Inferior parietal cortex (tissue), 1 donor: ENCODE results near the gene SFT2D3.

ENCODE experiments used
- DNase-seq: peaks from one replicate; pipeline ENCODE4 v3.0.0-alpha.2; 2016; ENCODE audit errors: extremely low spot score

The SFT2D3 gene

GRCh38 chr2:127681976-127682857 lies 19.1 kb upstream of the SFT2D3 start:
- no peak for DNase-seq

- no peak for DNase-seq
Observed at GRCh38 chr2:127683056-127683455, 18.2 kb upstream of the SFT2D3 start.

DNA sequence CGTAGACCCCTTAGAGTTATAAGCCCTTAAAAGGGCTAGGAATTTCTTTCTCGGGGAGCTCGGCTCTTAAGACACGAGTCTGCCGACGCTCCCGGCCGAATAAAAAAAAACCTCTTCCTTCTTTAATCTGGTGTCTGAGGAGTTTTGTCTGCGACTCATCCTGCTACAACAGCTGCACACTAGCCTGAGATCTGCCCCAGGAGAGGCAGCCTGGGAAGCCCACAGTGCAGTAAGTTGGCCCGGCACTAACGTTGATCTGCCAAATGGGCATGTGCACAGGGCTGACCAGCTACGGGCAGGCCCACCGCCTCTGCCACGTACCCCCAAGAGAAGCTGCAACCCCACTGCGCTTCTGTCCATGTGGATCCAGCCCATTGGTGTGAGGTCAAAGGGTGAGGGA lies 17.5 kb upstream of the SFT2D3 start:
- DNase-seq: no peak

DNA sequence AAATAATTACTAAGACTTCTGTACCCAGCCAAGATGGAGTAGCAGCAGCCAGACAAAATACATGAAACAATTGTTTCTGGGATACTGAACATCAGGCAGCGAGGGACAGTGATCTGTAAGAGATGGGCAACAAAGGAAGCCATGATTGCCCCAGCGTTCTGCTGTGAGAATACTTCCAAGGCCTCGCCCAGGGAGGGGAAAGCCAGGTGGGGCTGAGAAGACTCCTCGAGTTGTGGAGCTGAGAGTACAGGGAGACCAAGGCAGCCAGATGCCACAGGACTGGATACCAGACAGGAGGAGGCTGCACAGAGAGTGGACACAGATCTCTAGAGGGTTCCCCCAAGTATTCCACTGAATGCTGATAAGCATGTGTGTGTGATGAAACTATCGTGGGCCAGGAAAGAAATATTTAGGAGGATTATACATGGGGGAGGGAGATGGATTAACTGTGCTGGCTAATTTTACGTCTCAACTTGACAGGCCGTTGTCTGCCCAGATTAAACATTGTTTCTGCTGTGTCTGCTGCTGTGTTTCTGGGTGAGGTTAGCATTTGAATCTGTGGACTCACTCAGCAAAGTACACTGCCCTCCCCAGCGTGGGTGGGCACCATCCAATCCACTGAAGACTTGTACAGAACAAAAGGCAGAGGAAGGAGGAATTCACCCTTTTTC lies 15.8 kb upstream of the SFT2D3 start:
- DNase-seq: no peak

DNA sequence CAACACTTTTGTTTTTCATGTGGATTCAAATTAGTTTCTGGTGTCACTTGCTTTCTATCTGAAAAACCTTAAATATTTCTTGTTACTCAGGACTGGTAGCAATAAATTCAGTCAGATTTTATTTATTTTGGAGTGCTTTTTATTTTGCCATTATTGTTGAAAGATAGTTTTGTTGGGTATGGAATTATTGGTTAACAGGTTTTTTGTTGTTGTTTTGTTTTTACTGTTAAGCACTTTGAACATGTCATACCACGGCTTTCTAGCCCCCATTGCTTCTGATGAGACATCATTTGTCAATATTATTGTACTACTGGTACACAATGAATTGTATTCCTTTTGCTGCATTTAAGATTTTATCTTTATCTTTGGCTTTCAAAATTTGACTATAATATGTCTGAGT lies 12.9 kb upstream of the SFT2D3 start:
- no peak for DNase-seq

DNA sequence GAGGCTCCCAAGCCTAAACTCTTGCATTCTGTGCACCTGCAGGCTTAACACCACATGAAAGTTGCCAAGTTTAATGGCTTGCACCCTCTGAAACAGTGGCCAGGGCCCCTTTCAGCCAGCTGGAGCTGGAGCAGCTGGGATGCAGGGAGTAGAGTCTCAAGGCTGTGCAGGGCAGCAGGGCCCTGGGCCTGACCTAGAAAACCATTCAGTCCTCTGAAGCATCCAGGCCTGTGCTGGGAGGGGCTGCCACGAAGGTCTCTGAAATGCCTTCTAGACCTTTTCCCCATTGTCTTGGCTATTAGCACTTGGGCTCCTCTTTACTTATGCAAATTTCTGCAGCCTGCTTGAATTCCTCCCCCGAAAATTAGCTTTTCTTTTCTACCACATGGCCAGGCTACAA lies 10.6 kb upstream of the SFT2D3 start:
- DNase-seq: no peak

DNA sequence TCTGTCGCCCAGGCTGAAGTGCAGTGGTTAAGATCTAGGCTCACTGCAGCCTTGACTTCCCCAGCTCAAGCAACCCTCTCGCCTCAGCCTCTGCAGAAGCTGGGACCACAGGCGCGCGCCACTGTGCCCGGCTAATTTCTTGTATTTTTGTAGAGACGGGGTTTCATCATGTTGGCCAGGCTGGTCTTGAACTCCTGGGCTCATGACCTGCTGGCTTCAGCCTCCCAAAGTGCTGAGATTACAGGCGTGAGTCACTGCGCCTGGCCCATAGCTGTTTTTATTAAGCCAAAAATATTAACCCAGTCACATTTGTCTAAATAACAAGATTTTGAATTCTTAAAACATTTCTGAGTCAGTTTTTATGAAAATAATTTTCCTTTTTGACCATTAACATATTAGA lies 6.3 kb upstream of the SFT2D3 start:
- DNase-seq: no peak

DNA sequence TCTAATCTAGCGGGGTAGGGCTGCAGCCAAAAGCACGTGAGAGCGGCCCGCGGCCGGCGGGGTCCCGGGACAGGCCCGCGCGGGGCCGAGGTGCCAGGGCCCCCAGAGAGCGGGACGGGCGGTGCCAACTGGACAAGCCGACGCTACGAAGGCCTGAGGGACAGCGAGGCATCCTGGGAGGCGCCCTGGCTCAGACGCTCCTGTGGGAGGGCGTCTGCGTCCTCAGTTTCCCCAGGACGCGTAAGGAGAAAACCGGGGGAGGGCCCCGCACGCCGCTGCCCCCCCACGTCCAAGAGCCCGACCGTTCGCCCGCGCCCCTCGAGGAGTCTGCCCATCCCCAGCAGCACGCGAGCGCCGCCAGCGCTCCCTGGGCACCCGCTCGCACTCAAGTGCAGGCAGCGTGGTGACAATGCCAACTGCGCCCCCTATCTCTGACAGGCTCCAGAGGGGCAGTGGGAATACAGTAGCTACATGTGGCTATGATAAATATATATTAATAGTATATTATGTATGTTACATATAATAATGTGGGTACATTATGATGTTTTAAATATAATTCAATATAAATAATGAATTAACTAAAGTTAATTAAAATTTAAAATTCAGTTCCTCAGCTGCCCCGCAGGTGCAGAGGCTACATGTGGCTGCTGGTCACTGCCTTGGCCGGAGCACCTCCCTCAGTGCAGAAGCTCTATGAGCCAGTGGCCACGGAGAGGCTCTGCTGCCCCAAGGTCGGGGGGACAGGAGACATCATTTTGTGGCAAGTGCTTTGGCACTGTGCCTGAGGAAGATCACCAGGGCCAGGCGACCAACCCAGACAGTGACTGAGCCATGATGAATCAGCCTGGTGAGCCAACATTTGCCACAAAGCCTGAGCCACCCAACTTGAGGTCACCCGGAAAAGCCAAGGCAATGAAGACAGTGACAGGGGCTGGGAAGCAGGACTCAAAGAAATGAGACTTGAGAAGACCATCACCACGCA lies 5.5 kb upstream of the SFT2D3 start:
- DNase-seq: peak; percentile 47

- DNase-seq: no peak
Observed at GRCh38 chr2:127697482-127698180, 3.7 kb upstream of the SFT2D3 start.

- no peak for DNase-seq
Observed at GRCh38 chr2:127698553-127699355, 2.5 kb upstream of the SFT2D3 start.

DNA sequence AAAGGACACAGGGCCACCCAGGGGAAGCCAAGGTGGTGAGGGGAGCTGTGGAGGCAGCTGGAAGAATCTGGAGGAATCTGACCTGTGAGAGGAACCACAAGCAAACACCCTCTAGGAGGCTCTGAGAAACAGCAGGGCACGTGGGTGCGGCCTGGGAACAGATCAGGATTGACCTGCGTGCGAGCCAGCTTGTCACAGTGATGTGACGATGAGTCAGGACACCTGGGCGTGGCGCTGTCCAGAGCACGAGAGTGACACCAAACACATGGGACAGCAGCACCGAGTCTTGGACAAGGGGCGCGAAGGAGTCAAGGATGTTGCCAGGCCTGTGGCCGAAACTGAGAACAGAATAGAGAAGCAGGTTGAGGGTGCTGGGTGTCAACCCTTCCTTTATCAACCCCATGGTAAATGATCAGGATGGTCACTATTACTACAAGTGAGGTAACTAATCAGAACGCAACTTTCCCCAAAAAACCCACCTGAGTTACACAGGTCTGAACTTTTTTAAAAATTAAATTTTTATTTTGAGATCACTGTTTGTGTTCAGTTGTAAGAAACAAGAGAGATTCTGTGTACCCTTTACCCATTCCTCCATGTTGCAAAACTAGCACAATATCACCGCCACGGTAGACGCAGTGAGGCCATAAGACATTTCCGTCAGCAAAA lies 637 bp upstream of the SFT2D3 start:
- peak; percentile 53 for DNase-seq

DNA sequence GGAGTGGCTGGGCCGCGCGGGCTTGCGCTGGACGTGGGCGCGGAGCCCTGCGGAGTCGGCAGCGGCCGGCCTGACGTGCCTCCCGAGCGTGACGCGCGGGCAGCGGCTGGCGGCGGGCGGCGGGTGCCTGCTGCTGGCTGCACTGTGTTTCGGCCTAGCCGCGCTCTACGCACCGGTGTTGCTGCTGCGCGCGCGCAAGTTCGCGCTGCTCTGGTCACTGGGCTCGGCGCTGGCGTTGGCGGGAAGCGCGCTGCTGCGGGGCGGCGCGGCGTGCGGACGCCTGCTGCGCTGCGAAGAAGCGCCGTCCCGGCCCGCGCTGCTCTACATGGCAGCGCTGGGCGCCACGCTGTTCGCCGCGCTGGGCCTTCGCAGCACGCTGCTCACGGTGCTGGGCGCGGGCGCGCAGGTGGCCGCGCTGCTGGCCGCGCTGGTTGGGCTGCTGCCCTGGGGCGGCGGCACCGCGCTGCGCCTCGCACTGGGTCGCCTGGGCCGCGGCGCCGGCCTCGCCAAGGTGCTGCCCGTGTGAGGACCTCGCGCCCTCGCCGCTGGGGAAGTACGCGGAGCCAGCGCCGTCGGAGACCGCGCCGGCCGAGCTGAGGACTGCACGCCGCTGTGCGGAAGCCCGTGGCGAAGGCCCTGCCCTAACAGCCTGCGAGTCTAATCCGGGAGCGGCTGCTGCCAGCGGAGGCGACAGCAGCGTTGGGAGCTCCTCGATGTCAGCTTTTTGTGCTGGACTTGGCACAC lies 526 bp downstream of the SFT2D3 start:
- peak; percentile 38 for DNase-seq

- DNase-seq: no peak
Observed at GRCh38 chr2:127702395-127703009, 1.2 kb downstream of the SFT2D3 start.

DNA sequence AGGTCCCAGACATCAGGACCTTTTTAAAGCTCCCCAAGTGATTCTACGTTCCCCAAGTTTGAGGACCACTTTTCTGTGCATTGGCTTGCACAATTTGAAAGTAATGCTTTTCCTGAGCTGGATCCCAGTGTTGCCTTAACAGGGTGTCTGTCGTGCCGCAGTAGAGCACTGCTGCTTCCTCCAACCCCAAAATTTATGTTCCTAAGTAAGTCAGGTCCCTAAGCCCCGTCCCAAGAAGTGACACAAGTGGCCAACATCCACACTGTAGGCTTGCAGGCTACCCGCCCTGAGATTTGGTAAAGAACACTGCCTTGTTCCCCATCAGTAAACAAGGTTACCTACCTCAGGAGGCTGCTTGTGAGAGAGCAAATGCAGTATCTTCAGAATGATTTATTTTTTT lies 2.0 kb downstream of the SFT2D3 start:
- no peak for DNase-seq

DNA sequence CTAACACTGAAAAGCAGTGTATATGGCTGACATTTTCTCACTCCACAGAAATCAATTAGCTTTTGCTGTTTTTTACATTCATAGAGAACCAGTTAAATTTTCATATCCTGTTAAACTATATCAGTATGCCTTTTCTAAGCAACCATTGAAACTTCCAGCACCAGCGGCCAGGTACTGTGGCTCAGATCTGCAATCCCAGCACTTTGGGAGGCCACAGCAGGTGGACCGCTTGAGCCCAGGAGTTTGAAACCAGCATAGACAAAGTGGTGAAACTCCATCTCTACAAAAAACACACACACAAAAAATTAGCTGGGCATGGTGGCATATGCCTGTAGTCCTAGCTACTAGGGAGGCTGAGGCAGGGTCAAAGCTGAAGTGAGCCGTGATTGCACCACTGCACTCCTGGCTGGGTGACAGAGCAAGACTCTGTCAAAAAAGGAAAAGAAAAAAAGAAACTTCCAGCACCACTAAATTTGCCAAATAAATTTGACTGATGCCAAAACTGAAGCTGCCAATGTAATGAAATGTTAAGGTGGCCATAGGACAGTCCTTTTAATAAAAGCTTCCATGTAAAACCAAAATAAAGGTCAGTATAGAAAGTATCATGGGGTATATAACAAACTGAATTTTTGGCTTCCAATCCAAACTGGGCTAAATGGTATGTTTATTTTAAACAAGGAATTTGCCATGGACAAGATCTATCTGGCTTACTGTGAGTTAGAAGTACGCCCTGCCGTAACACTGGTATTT lies 3.5 kb downstream of the SFT2D3 start:
- no peak for DNase-seq

GRCh38 chr2:127705391-127706065 lies 4.2 kb downstream of the SFT2D3 start:
- DNase-seq: no peak

- no peak for DNase-seq
Observed at GRCh38 chr2:127706215-127706990, 5.1 kb downstream of the SFT2D3 start.
